ENCODE results near the gene KIF1A. TPM values are rescaled to one million over a fixed set of nuclear protein-coding genes. Genes with fewer than 3 reads are reported as not detected.
A peak's percentile ranks its signal among the peaks of the same experiment; 100 is the strongest.
"Not testable (repeated sequence)": the region's sequence is repeated elsewhere in the genome, so short reads cannot be mapped to it uniquely, and the experiment has no call there.

Gene KIF1A
- total and polyA plus RNA-seq, 7 experiments from 2014 or later, result 0.24 TPM; not detected in 6

GRCh38 chr2:240846873-240847595 is 27.0 kb upstream of the KIF1A start:
- Histone ChIP-seq H3K9me3 (ENCODE audit: control insufficient read depth in 2 of 3, low read length in 3 of 3) (no peaks in the 10 kb centered on the region), H3K27me3 (ENCODE audit: control insufficient read depth in 2 of 2, insufficient read depth in 2 of 2, low read length in 2 of 2) (no peaks in the 10 kb centered on the region), H3K27ac (ENCODE audit: low read depth, low read length) (no peak overlapping the region), H3K36me3 (ENCODE audit: control insufficient read depth in 2 of 3, insufficient read depth in 3 of 3, low read length in 3 of 3) (no peaks in the 10 kb centered on the region), H3K4me1 (ENCODE audit: control insufficient read depth in 2 of 2, insufficient read depth in 2 of 2, low read length in 2 of 2) (no peaks in the 10 kb centered on the region), H3K4me3 (ENCODE audit: low read length) (no peak overlapping the region)
- Mint-ChIP-seq H3K4me1 (peaks cover 0 to 4% (median 0%) of the 10 kb centered on the region in 7 donors), H3K36me3 (no peaks in the 10 kb centered on the region), H3K4me3 (no peak overlapping the region), H3K27me3 (peaks cover 0 to 5% (median 0%) of the 10 kb centered on the region in 5 donors), H3K27ac (no peak overlapping the region), H3K9me3 (peaks cover 0 to 17% (median 0%) of the 10 kb centered on the region in 11 donors)
- DNase-seq, result no peak
- intact Hi-C loops (cut with micrococcal nuclease), result no loop called here
- no peak for ATAC-seq
- CTCF ChIA-PET, result no interaction called here
- POLR2A ChIA-PET, result interaction anchor here (0.6 kb wide), 1 partner anchor 19 kb away, joined by 5 read pairs; no protein-coding TSS in a partner anchor

- ATAC-seq; H3K4me3 ChIP-seq (ENCODE audit: low read length); H3K36me3 ChIP-seq (ENCODE audit: control insufficient read depth in 2 of 3, insufficient read depth in 3 of 3, low read length in 3 of 3); intact Hi-C loops (cut with micrococcal nuclease); H3K4me3 Mint-ChIP-seq; H3K27me3 Mint-ChIP-seq; H3K4me1 Mint-ChIP-seq; H3K9me3 ChIP-seq (ENCODE audit: control insufficient read depth in 2 of 3, low read length in 3 of 3); POLR2A ChIA-PET; DNase-seq; H3K4me1 ChIP-seq (ENCODE audit: control insufficient read depth in 2 of 2, insufficient read depth in 2 of 2, low read length in 2 of 2); H3K27ac Mint-ChIP-seq; H3K27ac ChIP-seq (ENCODE audit: low read depth, low read length); H3K27me3 ChIP-seq (ENCODE audit: control insufficient read depth in 2 of 2, insufficient read depth in 2 of 2, low read length in 2 of 2); CTCF ChIA-PET; H3K36me3 Mint-ChIP-seq: not testable (repeated sequence)
- peaks cover 0 to 17% (median 0%) of the 10 kb centered on the region in 11 donors for H3K9me3 Mint-ChIP-seq
Observed at GRCh38 chr2:240846309-240846708, 26.3 kb upstream of the KIF1A start.

- Histone ChIP-seq H3K9me3 (ENCODE audit: control insufficient read depth in 2 of 3, low read length in 3 of 3) (no peaks in the 10 kb centered on the region), H3K36me3 (ENCODE audit: control insufficient read depth in 2 of 3, insufficient read depth in 3 of 3, low read length in 3 of 3) (no peaks in the 10 kb centered on the region), H3K27ac (ENCODE audit: low read depth, low read length) (no peak overlapping the region), H3K4me1 (ENCODE audit: control insufficient read depth in 2 of 2, insufficient read depth in 2 of 2, low read length in 2 of 2) (no peaks in the 10 kb centered on the region), H3K4me3 (ENCODE audit: low read length) (no peak overlapping the region), H3K27me3 (ENCODE audit: control insufficient read depth in 2 of 2, insufficient read depth in 2 of 2, low read length in 2 of 2) (no peaks in the 10 kb centered on the region)
- Mint-ChIP-seq H3K27ac (no peak overlapping the region), H3K27me3 (peaks cover 0 to 5% (median 0%) of the 10 kb centered on the region in 5 donors), H3K9me3 (peaks cover 0 to 11% (median 0%) of the 10 kb centered on the region in 11 donors), H3K36me3 (no peaks in the 10 kb centered on the region), H3K4me3 (no peak overlapping the region), H3K4me1 (no peaks in the 10 kb centered on the region)
- peak; percentile 12 for ATAC-seq
- peak in 2 of 9 donors; percentile 28 to 29 for DNase-seq
- intact Hi-C loops (cut with micrococcal nuclease), result loop anchor here in 1 of 2 donors (1.0 kb wide), 1 partner anchor 326 kb away; no protein-coding TSS in a partner anchor
- POLR2A ChIA-PET, result no interaction called here
- CTCF ChIA-PET, result interaction anchor here (0.8 to 2.0 kb wide), 3 partner anchors 16 to 819 kb away, joined by 3 to 8 read pairs (median 4); no protein-coding TSS in a partner anchor
Observed at GRCh38 chr2:240840435-240841060, 20.5 kb upstream of the KIF1A start.

- Mint-ChIP-seq H3K9me3 (peaks cover 0 to 4% (median 0%) of the 10 kb centered on the region in 11 donors), H3K4me3 (no peak overlapping the region), H3K36me3 (no peaks in the 10 kb centered on the region), H3K27me3 (peaks cover 0 to 5% (median 0%) of the 10 kb centered on the region in 5 donors), H3K4me1 (no peaks in the 10 kb centered on the region), H3K27ac (no peak overlapping the region)
- H3K27ac ChIP-seq (ENCODE audit: low read depth, low read length), result no peak overlapping the region
- ATAC-seq (no peak), DNase-seq (no peak)
- no peaks in the 10 kb centered on the region for H3K9me3 ChIP-seq (ENCODE audit: control insufficient read depth in 2 of 3, low read length in 3 of 3)
- intact Hi-C loops (cut with micrococcal nuclease), result loop anchor here (1.0 to 10.0 kb wide), 3 partner anchors 325 to 605 kb away; partner anchors contain the start of gene GPC1 (in 1 of the 2)
- no peak overlapping the region for H3K4me3 ChIP-seq (ENCODE audit: low read length)
- ChIA-PET POLR2A (no interaction called here), CTCF (interaction anchor here (0.6 to 2.0 kb wide), 3 partner anchors 15 to 1040 kb away, joined by 4 to 8 read pairs (median 5); no protein-coding TSS in a partner anchor)
- no peaks in the 10 kb centered on the region for H3K27me3 ChIP-seq (ENCODE audit: control insufficient read depth in 2 of 2, insufficient read depth in 2 of 2, low read length in 2 of 2)
- no peaks in the 10 kb centered on the region for H3K36me3 ChIP-seq (ENCODE audit: control insufficient read depth in 2 of 3, insufficient read depth in 3 of 3, low read length in 3 of 3)
- no peaks in the 10 kb centered on the region for H3K4me1 ChIP-seq (ENCODE audit: control insufficient read depth in 2 of 2, insufficient read depth in 2 of 2, low read length in 2 of 2)
Observed at GRCh38 chr2:240839152-240840143, 19.4 kb upstream of the KIF1A start.

- no peaks in the 10 kb centered on the region for H3K36me3 ChIP-seq (ENCODE audit: control insufficient read depth in 2 of 3, insufficient read depth in 3 of 3, low read length in 3 of 3)
- no peak overlapping the region for H3K27ac ChIP-seq (ENCODE audit: low read depth, low read length)
- no peaks in the 10 kb centered on the region for H3K36me3 Mint-ChIP-seq
- H3K9me3 Mint-ChIP-seq, result no peaks in the 10 kb centered on the region
- no peaks in the 10 kb centered on the region for H3K4me1 Mint-ChIP-seq
- ATAC-seq (no peak), DNase-seq (no peak)
- ChIA-PET POLR2A (no interaction called here), CTCF (no interaction called here)
- peaks cover 0 to 2% (median 0%) of the 10 kb centered on the region in 5 donors for H3K27me3 Mint-ChIP-seq
- no peak overlapping the region for H3K4me3 Mint-ChIP-seq
- H3K4me3 ChIP-seq (ENCODE audit: low read length), result no peak overlapping the region
- intact Hi-C loops (cut with micrococcal nuclease), result loop anchor here (10.0 kb wide), 2 partner anchors 403 to 603 kb away; partner anchors contain the start of gene GPC1 (in 1 of the 2)
- H3K27me3 ChIP-seq (ENCODE audit: control insufficient read depth in 2 of 2, insufficient read depth in 2 of 2, low read length in 2 of 2), result no peaks in the 10 kb centered on the region
- H3K4me1 ChIP-seq (ENCODE audit: control insufficient read depth in 2 of 2, insufficient read depth in 2 of 2, low read length in 2 of 2), result peaks cover 2 to 3% of the 10 kb centered on the region in 2 donors
- no peaks in the 10 kb centered on the region for H3K9me3 ChIP-seq (ENCODE audit: control insufficient read depth in 2 of 3, low read length in 3 of 3)
- no peak overlapping the region for H3K27ac Mint-ChIP-seq
Observed at GRCh38 chr2:240837621-240838020, 17.6 kb upstream of the KIF1A start.

- no peaks in the 10 kb centered on the region for H3K36me3 Mint-ChIP-seq
Observed at GRCh38 chr2:240836781-240837467, 16.9 kb upstream of the KIF1A start.

More at GRCh38 chr2:240836781-240837467, 16.9 kb upstream of the KIF1A start:
- H3K27me3 Mint-ChIP-seq, result no peaks in the 10 kb centered on the region
- intact Hi-C loops (cut with micrococcal nuclease), result loop anchor here (10.0 kb wide), 2 partner anchors 402 to 602 kb away; partner anchors contain the start of gene GPC1 (in 1 of the 2)
- peaks cover 5 to 6% of the 10 kb centered on the region in 2 donors for H3K4me1 ChIP-seq (ENCODE audit: control insufficient read depth in 2 of 2, insufficient read depth in 2 of 2, low read length in 2 of 2)
- peaks cover 0 to under 1% (median 0%) of the 10 kb centered on the region in 7 donors for H3K4me1 Mint-ChIP-seq
- no peaks in the 10 kb centered on the region for H3K27me3 ChIP-seq (ENCODE audit: control insufficient read depth in 2 of 2, insufficient read depth in 2 of 2, low read length in 2 of 2)
- H3K9me3 Mint-ChIP-seq, result no peaks in the 10 kb centered on the region
- POLR2A ChIA-PET, result no interaction called here
- CTCF ChIA-PET, result interaction anchor here (0.7 kb wide), 1 partner anchor 323 kb away, joined by 4 read pairs; no protein-coding TSS in a partner anchor
- ATAC-seq, result no peak
- no peak overlapping the region for H3K4me3 Mint-ChIP-seq
- no peaks in the 10 kb centered on the region for H3K36me3 ChIP-seq (ENCODE audit: control insufficient read depth in 2 of 3, insufficient read depth in 3 of 3, low read length in 3 of 3)
- H3K27ac Mint-ChIP-seq, result no peak overlapping the region
- no peak for DNase-seq
- no peaks in the 10 kb centered on the region for H3K9me3 ChIP-seq (ENCODE audit: control insufficient read depth in 2 of 3, low read length in 3 of 3)
- H3K27ac ChIP-seq (ENCODE audit: low read depth, low read length), result no peak overlapping the region
- H3K4me3 ChIP-seq (ENCODE audit: low read length), result no peak overlapping the region
